K562 (cell line): ENCODE data around the gene GFRA1. TPM values are rescaled to one million over a fixed set of nuclear protein-coding genes. Genes with fewer than 3 reads are reported as not detected.

Experiments used
- ATAC-seq: fragments of 200-7000 bp; cut with Tn5 transposase; 3 replicates; pipeline ENCODE4 v1.9.1; 2020; ENCODE audit warnings: moderate library complexity
- BruUV-seq: library from RNA; stranded (reverse); fragments of 400-500 nt; replicated peaks from 2 replicates; lab custom pipeline; 2021; lab: Mats Ljungman, UMichigan
- CTCF ChIA-PET: fragments of 300-600 bp; formaldehyde crosslinking; extraction: SDS; loops from one replicate; lab custom pipeline; 2021; ENCODE audit warnings: low intra/inter-chr PET ratio; lab: Yijun Ruan, JAX
- POLR2A ChIA-PET: fragments of 300-600, 350-650 bp; sonication (Branson Sonifier 250); formaldehyde crosslinking; extraction: SDS; loops from one replicate; lab custom pipeline; 2021; ENCODE audit warnings: antibody characterized with exemption, inconsistent platforms; lab: Yijun Ruan, JAX
- DNase-seq, 4 experiments: peaks; one replicate each; pipeline versions ENCODE4 v3.0.0 to v3.0.0-alpha.2; 2011 to 2018; ENCODE audit warnings: low spot score in 3 of 4, mixed read lengths in 3 of 4; ENCODE audit errors: extremely low read depth in 1 of 4
- FAIRE-seq: peaks from 2 replicates; lab custom pipeline; 2011; peaks lifted over from hg19 to GRCh38; lab: Jason Lieb, UNC
- H2AFZ ChIP-seq: 2 replicates; pipeline ENCODE4 v1.6.0; 2011; ENCODE audit warnings: low read depth, low read length, control low read depth, inconsistent platforms
- H3K27ac ChIP-seq: fragments of 200-600 bp; 3 replicates; pipeline ENCODE4 v1.8.0; 2011; ENCODE audit warnings: low read depth, mild to moderate bottlenecking, control low read depth, inconsistent platforms, low read length, moderate library complexity, mixed read lengths; ENCODE audit errors: extremely low read depth
- H3K27me3 ChIP-seq, 2 experiments: fragments of 300-600 bp in 1 of 2; 2 replicates in 1 of 2; 3 replicates in 1 of 2; pipeline versions ENCODE4 v1.6.0 to v1.8.0; 2011; ENCODE audit warnings: inconsistent platforms in 2 of 2, low read length in 2 of 2, mild to moderate bottlenecking in 1 of 2, mixed read lengths in 1 of 2, moderate library complexity in 1 of 2; ENCODE audit not compliant: control insufficient read depth in 2 of 2, insufficient read depth in 2 of 2
- H3K36me3 ChIP-seq: fragments of 300-600 bp; 3 replicates; pipeline ENCODE4 v1.8.0; 2011; ENCODE audit warnings: mild to moderate bottlenecking, low read length, inconsistent platforms; ENCODE audit not compliant: control insufficient read depth, insufficient read depth
- H3K4me1 ChIP-seq, 2 experiments: fragments of 200-600 bp in 1 of 2; replicated peaks in 1 of 2; 2 replicates in 1 of 2; 3 replicates in 1 of 2; pipeline versions ENCODE4 v1.5.1 to v1.8.0; 2011; ENCODE audit warnings: inconsistent platforms in 2 of 2, low read length in 2 of 2, mild to moderate bottlenecking in 1 of 2, mixed read lengths in 1 of 2, moderate library complexity in 1 of 2; ENCODE audit not compliant: control insufficient read depth in 2 of 2, insufficient read depth in 2 of 2
- H3K4me2 ChIP-seq: 2 replicates; pipeline ENCODE4 v1.6.1; 2011; ENCODE audit warnings: low read length, control low read depth, inconsistent platforms, mixed read lengths; ENCODE audit not compliant: insufficient read depth
- H3K4me3 ChIP-seq: fragments of 200-600 bp; sonication (generic), shearing (Covaris generic); 2 replicates; pipeline ENCODE4 v1.5.1; 2016; ENCODE audit warnings: control low read depth, inconsistent platforms
- H3K79me2 ChIP-seq: fragments of 200-600 bp; 3 replicates; pipeline ENCODE4 v1.8.0; 2011; ENCODE audit warnings: low read length, inconsistent platforms; ENCODE audit not compliant: control insufficient read depth, insufficient read depth
- H3K9ac ChIP-seq, 2 experiments: 2 replicates each; pipeline versions ENCODE4 v1.6.0 to v1.6.1; 2011; ENCODE audit warnings: low read depth in 2 of 2, low read length in 2 of 2, control low read depth in 1 of 2, inconsistent platforms in 1 of 2, mild to moderate bottlenecking in 1 of 2, mixed read lengths in 1 of 2; ENCODE audit not compliant: insufficient read depth in 1 of 2
- H3K9me1 ChIP-seq: one replicate; pipeline ENCODE4 v1.6.0; 2011; ENCODE audit warnings: inconsistent platforms, mild to moderate bottlenecking, low read length, moderate library complexity; ENCODE audit not compliant: control insufficient read depth, insufficient read depth
- H3K9me3 ChIP-seq: replicated peaks from 2 replicates; pipeline ENCODE4 v1.5.1; 2011; ENCODE audit warnings: low read depth, low read length, inconsistent platforms; ENCODE audit not compliant: control insufficient read depth, insufficient read depth
- H4K20me1 ChIP-seq: replicated peaks from 2 replicates; pipeline ENCODE4 v1.6.1; 2011; ENCODE audit warnings: low read length, inconsistent platforms, mixed read lengths; ENCODE audit not compliant: control insufficient read depth, insufficient read depth
- CBX2 ChIP-seq: fragments of 200-600 bp; sonication (generic); IDR thresholded peaks from one replicate; pipeline ENCODE4 v1.6.1; 2012; ENCODE audit warnings: mild to moderate bottlenecking, low read length, inconsistent platforms; ENCODE audit not compliant: insufficient read depth, poor library complexity, severe bottlenecking
- CREB5 ChIP-seq: fragments of 250-450 bp; sonication (Bioruptor Pico); IDR thresholded peaks from 2 replicates; pipeline ENCODE4 v1.5.0; 2020; ENCODE audit warnings: mild to moderate bottlenecking
- DDX20 ChIP-seq: fragments of 450-650 bp; IDR thresholded peaks from 2 replicates; pipeline ENCODE4 v1.6.1; 2016; ENCODE audit warnings: missing genetic modification characterization, low read depth, mild to moderate bottlenecking, missing compliant biosample characterization, moderate library complexity
- GTF2F1 ChIP-seq: IDR thresholded peaks from 2 replicates; pipeline ENCODE4 v1.6.1; 2011; ENCODE audit warnings: low read depth, low read length, improper control_type of control experiment
- HMGXB4 ChIP-seq: sonication (generic); formaldehyde crosslinking; IDR thresholded peaks from 2 replicates; pipeline ENCODE4 v1.8.1; 2023; ENCODE audit warnings: mild to moderate bottlenecking, missing genetic modification reagents
- KLF6 ChIP-seq: fragments of 250-450 bp; sonication (Bioruptor Pico); IDR thresholded peaks from 2 replicates; pipeline ENCODE4 v1.4.0; 2020; ENCODE audit warnings: mild to moderate bottlenecking, moderate library complexity, borderline replicate concordance
- MCM7 ChIP-seq, 2 experiments: fragments of 450-650 bp; IDR thresholded peaks; 2 replicates each; pipeline ENCODE4 v1.6.1; 2016 to 2018
- MNT ChIP-seq, 2 experiments: fragments of 450-650 bp; conservative IDR thresholded peaks; 2 replicates each; pipeline ENCODE4 v1.6.1; 2017; ENCODE audit warnings: mild to moderate bottlenecking in 2 of 2, moderate library complexity in 2 of 2
- PCBP2 ChIP-seq: fragments of 200-400 bp; formaldehyde crosslinking; IDR thresholded peaks from 2 replicates; pipeline ENCODE4 v1.6.1; 2018; ENCODE audit warnings: low read length, low read depth, mild to moderate bottlenecking, moderate library complexity; ENCODE audit not compliant: poor library complexity, severe bottlenecking
- PREB ChIP-seq: sonication (generic); formaldehyde crosslinking; IDR thresholded peaks from 2 replicates; pipeline ENCODE4 v1.8.1; 2023; ENCODE audit warnings: mild to moderate bottlenecking, missing genetic modification reagents
- RFX7 ChIP-seq: fragments of 250-450 bp; sonication (Bioruptor Pico); IDR thresholded peaks from 2 replicates; pipeline ENCODE4 v1.5.1; 2021; ENCODE audit warnings: mild to moderate bottlenecking
- SREBF1 ChIP-seq: fragments of 150-350 bp; IDR thresholded peaks from 2 replicates; pipeline ENCODE4 v1.6.1; 2014; ENCODE audit warnings: antibody characterized with exemption, low read depth, low read length, borderline replicate concordance
- SRF ChIP-seq, 2 experiments: fragments of 250-450, 450-650 bp in 1 of 2; sonication (Bioruptor Pico) in 1 of 2; sonication (generic) in 1 of 2; formaldehyde crosslinking; IDR thresholded peaks; 2 replicates each; pipeline versions ENCODE4 v1.5.0 to v1.5.1; 2020 to 2022; ENCODE audit warnings: mild to moderate bottlenecking in 1 of 2, missing genetic modification reagents in 1 of 2
- THRAP3 ChIP-seq: fragments of 450-650 bp; IDR thresholded peaks from 2 replicates; pipeline ENCODE4 v1.6.1; 2016; ENCODE audit warnings: mild to moderate bottlenecking, inconsistent platforms, borderline replicate concordance
- WGBS: fragments of 100-300 bp; shearing (Covaris generic); methylation state at CpG from one replicate; pipeline ENCODE4 v1.1.6; 2016; ENCODE audit warnings: low coverage, mixed read lengths; ENCODE audit not compliant: insufficient coverage; ENCODE audit errors: missing lambda C conversion rate; 5-methylcytosine and 5-hydroxymethylcytosine counted together
- in situ Hi-C: fragments of 300-500 bp; cut with MboI; formaldehyde crosslinking; loops from 4 replicates; pipeline ENCODE4 v1.15.0; 2018; ENCODE audit warnings: inconsistent platforms, mixed read lengths
- intact Hi-C: fragments of 100-400 bp; cut with micrococcal nuclease; formaldehyde crosslinking; loops from 2 replicates; pipeline ENCODE4 v1.14.2; 2022
- polyA plus RNA-seq, 8 experiments: library from polyadenylated mRNA; depleted of rRNA in 4 of 8; stranded (reverse) in 5 of 8; unstranded in 3 of 8; fragments of >200 nt; fragmentation: Nextera tagmentation in 2 of 8; fragmentation: Illumina TruSeq in 1 of 8; extraction: Ambion mirVana in 2 of 8; extraction: Trizol in 1 of 8; gene quantifications; 2 replicates each; pipeline versions ENCODE4 v1.2.1 to v1.2.3, GENCODE V29; 2011 to 2014; ENCODE audit warnings: inconsistent platforms in 1 of 8, missing spikeins in 1 of 8
- total RNA-seq, 7 experiments: library from RNA; depleted of rRNA in 6 of 7; stranded (reverse); fragments of >200 nt in 6 of 7; fragmentation: Illumina TruSeq in 2 of 7; extraction: Trizol in 2 of 7; gene quantifications; 2 replicates each; pipeline versions ENCODE4 v1.2.1 to v1.2.3, GENCODE V29; 2011 to 2021; ENCODE audit warnings: low replicate concordance in 1 of 7

GFRA1 gene
- total and polyA plus RNA-seq, 9 of the 15 experiments (the other 6 are each of a cell fraction or from before 2014, with no cell fraction given): 0.04 TPM; not detected in 8

- no peak for TF ChIP-seq MNT (conservative IDR thresholded peaks at IDR 0.05)
- TF ChIP-seq MCM7 (IDR thresholded peaks at IDR 0.05): no peak
- TF ChIP-seq GTF2F1: no peak
- no peak for TF ChIP-seq KLF6
- TF ChIP-seq CBX2: no peak
- TF ChIP-seq CREB5 (CRISPR knock-in tag): no peak
- TF ChIP-seq PCBP2: no peak
- no peak for TF ChIP-seq SRF (CRISPR knock-in tag; IDR thresholded peaks at IDR 0.05)
These were observed 56.3 kb downstream of the GFRA1 start (continued) for GRCh38 chr10:116216676-116217075.

GRCh38 chr10:116215651-116216050, 57.4 kb downstream of the GFRA1 start:
- intact Hi-C loops (no loop called here), in situ Hi-C loops (no loop called here)
- no peaks in the 10 kb centered on the region for H3K27me3 ChIP-seq
- H3K4me2 ChIP-seq: no peak overlapping the region
- no peaks in the 10 kb centered on the region for H3K79me2 ChIP-seq
- no peaks in the 10 kb centered on the region for H3K9me1 ChIP-seq
- H3K4me3 ChIP-seq: no peak overlapping the region
- H2AFZ ChIP-seq: no peak overlapping the region
- no peak for DNase-seq
- WGBS: 0% methylated on average over 3 of the region's 5 CpGs
- no peak overlapping the region for H3K9ac ChIP-seq
- no peaks in the 10 kb centered on the region for H3K9me3 ChIP-seq
- H3K27ac ChIP-seq: no peak overlapping the region
- H4K20me1 ChIP-seq: no peaks in the 10 kb centered on the region
- POLR2A ChIA-PET: no interaction called here
- ATAC-seq: no peak
- no peak for FAIRE-seq
- no peaks in the 10 kb centered on the region for H3K36me3 ChIP-seq
- no peaks in the 10 kb centered on the region for H3K4me1 ChIP-seq
- BruUV-seq: no TSS peak
- CTCF ChIA-PET: no interaction called here
- TF ChIP-seq HMGXB4 (CRISPR knock-in tag): no peak
- TF ChIP-seq THRAP3: no peak
- TF ChIP-seq RFX7 (CRISPR knock-in tag): no peak
- TF ChIP-seq DDX20: no peak
- TF ChIP-seq SREBF1: no peak
- TF ChIP-seq PREB (CRISPR knock-in tag): no peak
